ENCODE results near the gene LINC01488.

DNA sequence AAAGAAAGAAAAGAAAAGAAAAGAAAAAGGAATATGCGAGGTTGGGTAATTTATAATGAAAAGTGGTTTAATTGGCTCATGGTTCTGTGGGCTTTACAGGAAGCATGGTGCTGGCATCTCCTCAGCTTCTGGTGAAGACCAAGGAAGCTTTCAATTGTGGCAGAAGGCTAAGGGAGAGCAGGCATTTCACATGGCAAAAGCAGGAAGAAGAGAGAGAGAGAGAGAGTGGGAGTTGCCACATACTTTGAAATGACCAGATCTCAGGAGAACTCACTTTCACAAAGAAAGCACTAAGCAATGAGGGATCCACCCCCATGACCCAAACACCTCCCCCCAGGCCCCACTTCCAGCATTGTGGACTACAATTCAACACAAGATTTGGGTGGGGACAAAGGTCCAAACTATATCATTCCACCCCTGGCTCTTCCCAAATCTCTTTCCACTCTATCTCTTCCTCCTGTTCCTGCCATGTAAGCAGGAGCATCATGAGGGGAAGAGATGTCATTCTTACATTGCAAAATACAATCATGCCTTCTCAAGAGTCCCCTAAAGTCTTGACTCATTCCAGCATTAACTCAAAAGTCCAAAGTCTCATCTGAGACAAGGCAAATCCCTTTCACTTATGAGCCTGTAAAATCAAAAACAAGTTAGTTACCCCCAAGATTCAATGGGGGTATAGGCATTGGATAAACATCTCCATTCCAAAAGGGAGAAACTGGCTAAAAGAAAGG, 38.9 kb downstream of the LINC01488 start:
- TF ChIP-seq, protein P1, sequence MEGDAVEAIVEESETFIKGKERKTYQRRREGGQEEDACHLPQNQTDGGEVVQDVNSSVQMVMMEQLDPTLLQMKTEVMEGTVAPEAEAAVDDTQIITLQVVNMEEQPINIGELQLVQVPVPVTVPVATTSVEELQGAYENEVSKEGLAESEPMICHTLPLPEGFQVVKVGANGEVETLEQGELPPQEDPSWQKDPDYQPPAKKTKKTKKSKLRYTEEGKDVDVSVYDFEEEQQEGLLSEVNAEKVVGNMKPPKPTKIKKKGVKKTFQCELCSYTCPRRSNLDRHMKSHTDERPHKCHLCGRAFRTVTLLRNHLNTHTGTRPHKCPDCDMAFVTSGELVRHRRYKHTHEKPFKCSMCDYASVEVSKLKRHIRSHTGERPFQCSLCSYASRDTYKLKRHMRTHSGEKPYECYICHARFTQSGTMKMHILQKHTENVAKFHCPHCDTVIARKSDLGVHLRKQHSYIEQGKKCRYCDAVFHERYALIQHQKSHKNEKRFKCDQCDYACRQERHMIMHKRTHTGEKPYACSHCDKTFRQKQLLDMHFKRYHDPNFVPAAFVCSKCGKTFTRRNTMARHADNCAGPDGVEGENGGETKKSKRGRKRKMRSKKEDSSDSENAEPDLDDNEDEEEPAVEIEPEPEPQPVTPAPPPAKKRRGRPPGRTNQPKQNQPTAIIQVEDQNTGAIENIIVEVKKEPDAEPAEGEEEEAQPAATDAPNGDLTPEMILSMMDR (conservative IDR thresholded peaks at IDR 0.05), result no peak
- TF ChIP-seq EZH2 (IDR thresholded peaks at IDR 0.05; ENCODE audit: low read depth), result no peak

Measured in PC-9 (cell line).